ENCODE results near the gene TUBA1A.
A peak's percentile ranks its signal among the peaks of the same experiment; 100 is the strongest.
"Not testable (repeated sequence)": the region's sequence is repeated elsewhere in the genome, so short reads cannot be mapped to it uniquely, and the experiment has no call there.

TUBA1A gene

DNA sequence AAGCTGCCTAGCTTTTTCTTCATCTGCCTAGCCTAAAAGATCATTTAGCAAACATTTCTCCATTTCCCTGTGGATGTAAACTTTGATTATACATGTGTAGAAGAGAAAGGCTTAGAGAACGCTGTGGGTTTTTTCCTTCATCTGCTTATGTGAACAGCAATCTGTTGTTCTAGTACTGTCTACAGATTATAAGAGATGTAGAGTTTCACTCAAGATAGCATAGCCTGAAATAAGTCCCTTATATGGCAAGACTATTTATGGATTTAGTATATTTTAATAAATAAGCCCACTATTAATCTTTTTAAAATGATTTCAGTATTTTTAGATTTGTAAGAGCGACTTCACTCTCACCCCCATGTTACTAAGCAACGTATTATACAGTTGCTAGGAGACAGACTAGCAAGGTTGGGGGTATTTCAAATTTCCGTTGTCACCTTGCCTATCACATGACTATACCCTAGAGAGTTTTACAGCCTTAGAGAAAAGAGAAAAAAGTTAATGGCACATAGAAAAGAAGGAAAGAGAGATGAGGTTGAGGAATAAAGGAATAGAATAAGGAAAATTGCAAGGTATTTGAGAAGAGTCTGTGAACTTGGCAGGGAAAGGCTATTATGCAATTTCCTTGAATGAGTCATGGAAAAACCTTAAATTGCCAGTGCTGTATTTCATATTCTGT, 12.2 kb upstream of the TUBA1A start:
- DNase-seq: no peak

DNA sequence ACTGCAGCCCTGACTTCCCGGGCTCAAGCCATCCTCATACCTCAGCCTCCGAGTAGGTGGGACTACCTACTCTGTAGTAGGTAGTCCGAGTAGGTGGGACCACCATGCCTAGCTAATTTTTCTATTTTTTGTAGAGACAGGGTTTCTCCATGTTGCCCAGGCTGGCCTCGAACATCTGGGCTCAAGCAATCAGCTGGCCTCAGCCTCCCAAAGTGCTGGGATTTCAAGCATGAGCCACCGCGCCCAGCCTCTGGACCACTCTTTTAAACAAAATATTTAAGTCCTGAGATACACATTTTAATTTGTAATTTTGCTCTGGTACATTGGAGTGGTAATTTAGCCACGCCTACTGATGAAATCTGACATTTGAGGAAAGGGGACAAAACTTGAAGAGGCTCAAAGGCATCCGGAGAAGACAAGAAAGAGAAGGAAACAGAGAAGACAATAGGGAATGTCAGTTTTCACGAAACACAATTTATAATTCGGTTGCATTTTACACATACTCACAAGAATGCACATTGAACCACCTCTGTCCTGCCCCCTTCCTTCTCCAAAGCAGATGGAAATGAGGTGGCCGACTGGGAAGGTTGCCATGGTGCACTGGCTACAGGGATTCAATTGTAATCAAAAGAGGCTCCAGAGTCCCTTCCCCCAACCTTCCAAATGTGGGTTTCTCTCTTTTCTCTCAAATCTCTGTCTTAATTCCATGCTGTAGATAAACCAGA, 9.7 kb upstream of the TUBA1A start:
- DNase-seq: no peak

DNA sequence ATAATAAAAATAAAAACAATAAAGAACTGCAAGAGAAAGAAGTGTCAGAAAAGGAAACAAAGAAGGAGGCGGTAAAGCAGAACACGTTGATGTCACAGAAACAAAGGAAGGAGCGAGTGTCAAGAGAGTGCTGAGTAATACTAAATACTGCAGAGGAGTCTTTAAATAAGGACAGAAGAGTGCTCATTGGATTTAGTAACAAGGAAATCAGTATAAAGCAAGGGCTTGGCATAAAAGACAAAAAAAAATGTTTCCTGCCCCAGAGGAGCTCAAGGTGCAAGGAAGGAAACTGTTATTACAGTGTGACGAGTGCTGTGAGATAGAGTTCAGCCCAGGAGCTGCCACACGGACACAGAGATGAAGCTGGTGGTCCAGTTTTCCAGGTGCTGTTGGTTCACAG, 8.4 kb upstream of the TUBA1A start:
- no peak for DNase-seq

DNA sequence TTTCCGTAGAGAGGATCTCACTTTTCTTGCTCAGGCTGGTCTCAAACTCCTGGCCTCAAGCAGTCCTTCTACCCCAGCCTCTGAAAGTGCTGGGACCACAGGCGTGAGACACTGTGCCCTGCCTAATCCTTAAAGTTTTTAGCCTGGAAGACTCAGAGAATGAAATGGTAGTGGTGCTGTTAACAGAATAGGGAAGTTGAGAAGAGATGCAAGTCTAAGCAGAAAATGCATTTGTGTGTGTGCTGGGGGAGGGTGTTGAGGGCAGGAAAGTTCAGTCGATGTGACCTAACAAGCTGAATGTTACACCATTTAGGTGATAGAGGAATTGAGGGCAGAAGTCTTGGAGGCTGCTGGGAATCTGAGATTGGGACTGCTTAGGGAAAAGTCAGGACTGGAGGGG, 6.9 kb upstream of the TUBA1A start:
- peak; percentile 20 for DNase-seq

DNA sequence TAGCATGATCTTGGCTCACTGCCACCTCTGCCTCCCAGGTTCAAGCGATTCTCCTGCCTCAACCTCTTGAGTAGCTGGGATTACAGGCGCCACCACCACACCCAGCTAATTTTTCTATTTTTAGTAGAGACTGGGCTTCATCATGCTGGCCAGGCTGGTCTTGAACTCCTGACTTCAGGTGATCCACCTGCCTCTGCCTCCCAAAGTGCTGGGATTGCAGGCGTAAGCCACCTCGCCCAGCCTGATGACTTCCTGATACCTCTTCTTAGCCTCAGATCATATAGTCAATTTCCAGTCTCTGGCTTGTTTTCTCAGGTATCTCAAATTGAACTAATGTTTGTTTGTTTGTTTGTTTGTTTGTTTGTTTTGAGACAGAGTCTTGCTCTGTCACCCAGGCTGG, 4.9 kb upstream of the TUBA1A start:
- not testable (repeated sequence) for DNase-seq

DNA sequence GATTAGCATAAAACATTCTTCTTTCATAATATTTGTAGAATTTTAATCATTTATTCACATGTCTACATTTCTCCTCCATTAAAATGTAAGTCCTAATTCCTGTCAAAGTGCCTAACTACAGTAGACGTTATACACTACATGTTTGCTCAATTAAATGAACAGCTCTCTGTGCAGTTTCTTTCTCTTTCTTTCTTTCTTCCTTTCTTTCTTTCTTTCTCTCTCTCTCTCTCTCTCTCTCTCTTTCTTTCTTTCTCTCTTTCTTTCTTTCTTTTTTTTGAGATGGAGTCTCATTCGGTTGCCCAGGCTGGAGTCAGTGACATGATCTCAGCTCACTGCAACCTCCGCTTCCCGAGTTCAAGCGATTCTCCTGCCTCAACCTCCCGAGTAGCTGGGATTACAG, 2.6 kb upstream of the TUBA1A start:
- not testable (repeated sequence) for DNase-seq

- DNase-seq: no peak
These were observed 2.1 kb upstream of the TUBA1A start for GRCh38 chr12:49190974-49191373.

GRCh38 chr12:49189731-49190716, 1.1 kb upstream of the TUBA1A start:
- DNase-seq: no peak

DNA sequence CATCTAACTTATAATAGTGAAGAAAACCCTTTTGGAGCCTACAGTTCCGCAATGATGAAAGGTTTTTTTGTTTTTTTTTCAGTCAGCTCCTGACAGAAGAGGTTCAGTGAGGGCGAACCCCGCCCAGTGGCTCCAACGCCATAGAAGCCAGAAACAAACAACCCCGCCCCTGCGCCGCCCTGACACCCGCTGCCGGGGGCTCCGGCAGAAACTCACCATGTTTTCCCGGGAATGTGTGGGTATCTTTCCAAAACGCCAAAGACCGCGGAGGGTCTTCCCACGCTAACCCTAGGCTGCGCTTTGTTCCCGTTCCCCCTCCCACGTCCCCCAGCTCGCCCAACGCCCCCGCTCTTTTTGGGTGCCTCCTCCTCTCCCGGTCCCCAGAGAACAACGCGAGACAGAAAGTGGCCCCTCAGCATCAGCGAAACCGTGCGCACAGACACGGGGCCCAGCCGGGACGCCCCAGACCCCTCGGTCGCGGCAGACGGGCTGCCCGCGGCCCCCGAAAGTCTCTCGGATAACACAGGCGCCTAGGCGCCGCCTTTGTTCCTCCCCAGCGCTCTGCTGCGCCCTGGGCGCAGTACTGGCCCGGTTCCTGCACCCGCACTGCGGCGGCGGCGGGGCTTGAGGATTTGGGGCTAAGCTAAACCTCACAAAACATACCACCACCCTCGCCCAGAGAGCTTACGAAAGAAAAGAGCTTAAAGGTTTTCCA, 522 bp downstream of the TUBA1A start:
- DNase-seq: peak; percentile 83

DNA sequence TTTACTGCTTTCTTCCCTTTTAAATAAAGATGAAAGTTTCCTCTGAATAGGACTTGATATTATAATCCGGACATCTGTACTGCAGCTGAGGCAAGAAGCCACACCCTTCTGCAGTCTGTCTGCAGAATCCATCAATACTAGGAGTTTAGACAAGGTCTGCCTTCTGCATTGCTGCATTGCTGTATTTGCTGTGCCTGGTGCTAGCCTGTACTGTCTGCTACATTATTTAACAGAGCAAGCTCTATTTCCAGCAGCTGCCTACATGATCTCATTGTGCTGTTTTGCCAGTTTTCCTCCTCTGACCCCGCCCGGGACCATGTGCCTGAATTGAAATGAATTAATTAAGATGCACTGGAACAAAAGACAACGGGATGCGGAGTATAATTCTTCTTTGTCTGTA, 1.7 kb downstream of the TUBA1A start:
- DNase-seq: peak; percentile 10

DNA sequence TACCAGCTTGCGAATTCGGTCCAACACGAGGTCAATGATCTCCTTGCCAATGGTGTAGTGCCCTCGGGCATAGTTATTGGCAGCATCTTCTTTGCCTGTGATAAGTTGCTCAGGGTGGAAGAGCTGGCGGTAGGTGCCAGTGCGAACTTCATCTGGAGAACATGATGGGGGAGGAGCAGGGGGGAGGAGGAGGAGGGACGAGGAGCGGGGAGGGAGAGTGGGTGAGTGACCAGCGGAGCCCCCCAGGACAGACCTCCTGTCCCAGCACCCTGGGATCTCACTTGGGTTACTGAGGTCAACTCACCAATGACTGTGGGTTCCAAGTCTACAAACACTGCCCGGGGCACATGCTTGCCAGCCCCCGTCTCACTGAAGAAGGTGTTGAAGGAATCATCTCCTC, 2.6 kb downstream of the TUBA1A start:
- DNase-seq: not testable (repeated sequence)

DNA sequence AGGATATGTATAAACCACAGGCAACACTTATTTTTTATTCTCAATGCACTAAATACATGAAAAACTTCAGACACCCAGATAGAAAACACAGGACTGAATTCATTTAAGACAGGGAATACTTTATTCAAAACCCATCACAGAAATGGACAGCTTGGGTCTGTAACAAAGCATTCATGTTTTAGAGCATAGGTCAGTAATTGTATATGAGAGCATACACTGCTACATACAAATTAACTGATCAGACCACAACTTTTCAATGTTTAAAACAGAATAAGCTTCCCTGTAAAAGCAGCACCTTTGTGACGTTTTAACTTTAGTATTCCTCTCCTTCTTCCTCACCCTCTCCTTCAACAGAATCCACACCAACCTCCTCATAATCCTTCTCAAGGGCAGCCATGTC, 4.2 kb downstream of the TUBA1A start:
- DNase-seq: not testable (repeated sequence)

DNA sequence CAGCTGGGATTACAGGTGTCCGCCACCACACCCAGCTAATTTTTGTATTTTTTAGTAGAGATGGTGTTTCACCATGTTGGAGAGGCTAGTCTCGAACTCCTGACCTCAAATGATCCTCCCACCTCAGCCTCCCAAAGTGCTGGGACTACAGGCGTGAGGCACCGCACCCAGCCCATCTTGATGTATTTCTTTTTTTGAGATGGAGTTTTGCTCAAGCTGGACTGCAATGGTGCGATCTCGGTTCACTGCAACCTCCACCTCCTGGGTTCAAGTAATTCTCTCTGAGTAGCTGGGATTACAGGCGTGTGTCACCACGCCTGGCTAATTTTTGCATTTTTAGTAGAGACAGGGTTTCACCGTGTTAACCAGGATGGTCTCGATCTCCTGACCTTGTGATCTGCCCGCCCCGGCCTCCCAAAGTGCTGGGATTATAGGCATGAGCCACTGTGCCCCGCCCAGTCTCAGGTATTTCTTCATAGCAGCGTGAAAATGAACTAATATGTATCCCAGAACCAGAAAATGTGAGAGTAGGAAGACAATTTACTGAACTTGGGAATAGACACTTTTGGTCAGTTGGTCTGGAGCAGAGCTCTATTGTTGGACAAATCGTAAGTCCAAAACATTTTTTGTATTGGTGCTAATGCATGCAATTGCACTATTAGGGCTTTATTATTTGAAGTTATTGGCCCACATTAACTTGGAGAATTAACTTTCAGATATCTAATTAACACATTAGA, 5.5 kb downstream of the TUBA1A start:
- DNase-seq: peak; percentile 18

GRCh38 chr12:49174218-49174617, 14.7 kb downstream of the TUBA1A start:
- no peak for DNase-seq

DNA sequence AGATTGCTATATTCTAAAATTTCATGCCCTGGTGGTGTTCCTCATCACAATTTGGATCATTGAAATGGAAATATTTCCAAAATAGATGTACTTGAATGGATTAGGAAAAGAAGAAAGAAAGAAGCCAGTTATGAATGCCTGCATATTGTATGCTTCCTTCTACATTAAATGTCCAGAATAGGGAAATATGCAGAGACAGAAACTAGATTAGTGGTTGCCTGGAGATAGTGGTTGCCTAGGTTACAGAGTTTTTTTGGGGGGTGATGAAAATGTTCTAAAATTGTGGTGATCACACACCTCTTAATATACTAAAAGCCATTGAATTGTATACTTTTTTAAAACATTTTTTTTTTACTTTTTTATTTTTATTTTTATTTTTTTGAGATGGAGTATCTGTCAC, 18.0 kb downstream of the TUBA1A start:
- no peak for DNase-seq

GRCh38 chr12:49165114-49165513, 23.8 kb downstream of the TUBA1A start:
- DNase-seq: no peak

- not testable (repeated sequence) for DNase-seq
These were observed 27.0 kb downstream of the TUBA1A start for GRCh38 chr12:49161901-49162300.

GRCh38 chr12:49161092-49161795, 27.6 kb downstream of the TUBA1A start:
- no peak for DNase-seq

DNA sequence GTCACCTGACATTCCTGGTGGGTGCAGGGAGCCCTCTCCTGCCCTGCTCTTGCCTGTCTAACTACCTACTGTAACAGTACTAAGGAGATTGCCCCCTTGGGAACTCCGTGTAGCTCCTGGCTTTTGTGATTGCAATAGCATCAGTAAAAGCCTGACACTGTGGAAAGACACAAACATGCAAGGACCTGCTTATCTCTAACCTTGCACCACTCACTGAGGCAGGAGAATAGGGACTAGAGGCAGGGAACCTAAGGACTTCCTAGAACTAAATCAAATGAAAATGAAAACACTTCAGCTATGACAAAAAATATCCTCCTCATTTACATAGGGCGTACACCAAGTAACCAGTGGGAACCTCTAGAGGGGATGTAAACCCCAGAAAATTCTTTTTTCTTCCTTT, 28.5 kb downstream of the TUBA1A start:
- DNase-seq: no peak

DNA sequence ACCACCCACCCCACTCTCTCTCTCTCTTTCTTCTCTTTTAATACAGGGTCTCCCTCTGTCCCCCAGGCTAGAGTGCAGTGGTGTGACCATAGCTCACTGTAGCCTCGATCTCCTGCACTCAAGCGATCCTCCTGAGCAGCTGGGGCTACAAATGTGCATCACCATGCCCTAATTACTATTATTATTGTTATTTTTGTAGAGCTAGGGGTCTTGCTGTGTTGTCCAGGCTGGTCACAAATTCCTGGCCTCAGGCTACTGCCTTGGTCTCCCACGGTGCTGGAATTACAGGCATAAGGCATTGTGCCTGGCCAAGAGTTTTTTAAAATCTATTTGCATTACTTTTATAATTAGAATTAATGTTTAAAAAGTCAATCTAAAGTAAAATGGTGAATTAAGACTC, 34.7 kb downstream of the TUBA1A start:
- no peak for DNase-seq

DNA sequence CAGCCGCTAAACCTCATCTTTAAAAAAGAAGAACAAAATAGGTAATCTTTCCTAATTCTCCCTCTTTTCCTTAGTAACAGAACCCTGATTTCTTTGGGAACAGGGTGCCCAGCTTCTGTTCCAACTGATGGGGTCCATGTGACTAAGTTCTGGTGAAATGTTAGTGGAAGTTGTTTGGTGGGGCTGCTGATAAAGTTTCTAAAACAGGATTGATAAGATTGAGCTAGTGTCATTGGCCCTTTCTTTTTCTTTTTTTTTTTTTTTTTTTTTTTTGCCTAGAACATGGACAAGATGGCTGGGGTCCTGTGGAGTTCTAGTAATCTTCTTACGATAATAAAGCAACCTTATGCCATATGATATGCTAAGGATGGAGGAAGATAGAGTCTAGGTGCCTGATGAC, 41.5 kb downstream of the TUBA1A start:
- no peak for DNase-seq
